GM12892 (cell line): ENCODE results near the gene DENND1A.

Experiments used
- POLR2A ChIP-seq: IDR thresholded peaks from 2 replicates; pipeline ENCODE4 v1.6.1; 2011; ENCODE audit warnings: low read depth, low read length, control low read depth
- POLR2AphosphoS5 ChIP-seq: IDR thresholded peaks from 2 replicates; pipeline ENCODE4 v1.6.1; 2011; ENCODE audit warnings: low read depth, low read length, control low read depth
- TAF1 ChIP-seq: IDR thresholded peaks from 2 replicates; pipeline ENCODE4 v1.6.1; 2011; ENCODE audit warnings: low read depth, mild to moderate bottlenecking, control low read depth, low read length, borderline replicate concordance

- TF ChIP-seq POLR2AphosphoS5 (no peak), TAF1 (no peak), POLR2A (no peak)
These were observed 559.2 kb downstream of the DENND1A start for GRCh38 chr9:123370526-123371227.
